ENCODE data around the gene FNDC3B. TPM values are rescaled to one million over a fixed set of nuclear protein-coding genes. Genes with fewer than 3 reads are reported as not detected.

FNDC3B gene
- total RNA-seq, 4 donors from 2014 or later = 131 to 179 (median 170) TPM

- TF ChIP-seq CTCF (IDR thresholded peaks at IDR 0.05; ENCODE audit: low read depth) = no peak
Measured at GRCh38 chr3:172402892-172403643, 363.7 kb downstream of the FNDC3B start.

GRCh38 chr3:172404237-172404962 is 365.0 kb downstream of the FNDC3B start:
- no peak for TF ChIP-seq CTCF (IDR thresholded peaks at IDR 0.05; ENCODE audit: low read depth)

- no peak for TF ChIP-seq CTCF (IDR thresholded peaks at IDR 0.05; ENCODE audit: low read depth)
Measured at GRCh38 chr3:172405914-172406313, 366.5 kb downstream of the FNDC3B start.

DNA sequence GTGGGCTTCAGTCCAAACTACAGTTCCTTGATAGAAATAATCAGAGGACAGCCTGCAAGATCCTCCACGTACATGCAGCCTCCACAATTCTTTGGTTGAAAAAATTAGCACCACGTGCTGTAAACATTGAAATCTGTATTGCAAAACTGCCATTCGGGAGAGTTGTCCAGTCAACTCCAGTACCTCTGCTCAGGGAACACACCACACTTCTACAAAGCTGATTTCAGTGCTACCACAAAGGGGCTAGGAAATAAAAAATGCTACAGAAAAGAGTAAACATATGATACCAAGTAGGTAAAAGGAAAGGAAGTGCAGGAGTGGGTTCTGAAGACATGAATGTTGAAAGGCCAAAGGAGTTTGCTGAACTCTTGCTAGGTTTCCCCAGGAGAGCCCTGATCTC is 368.5 kb downstream of the FNDC3B start:
- no peak for TF ChIP-seq CTCF (IDR thresholded peaks at IDR 0.05; ENCODE audit: low read depth)

GRCh38 chr3:172410702-172411477 is 371.5 kb downstream of the FNDC3B start:
- no peak for TF ChIP-seq CTCF (IDR thresholded peaks at IDR 0.05; ENCODE audit: low read depth)

DNA sequence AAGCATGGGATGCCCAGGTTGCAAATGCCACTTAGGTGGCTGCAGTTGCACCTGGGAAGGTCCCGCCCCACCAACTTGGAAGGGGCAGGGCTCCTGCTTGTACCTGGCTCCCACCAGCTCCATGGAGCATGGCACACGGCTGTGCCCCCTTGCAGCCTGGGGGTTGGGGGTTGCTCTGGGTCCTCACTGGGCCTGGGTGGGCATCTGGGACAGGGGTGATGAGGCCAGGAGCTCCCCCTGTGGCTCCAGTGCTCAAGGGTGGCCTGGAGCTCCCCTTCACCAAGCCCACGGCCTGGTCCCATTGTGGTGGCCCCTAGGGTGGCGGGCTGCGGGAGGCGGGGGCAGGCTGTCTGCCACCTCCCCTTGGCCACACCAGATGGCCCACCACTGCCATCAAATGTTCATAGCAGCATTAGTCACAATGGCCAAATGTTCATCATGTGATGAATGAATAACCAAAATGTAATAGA is 372.1 kb downstream of the FNDC3B start:
- no peak for TF ChIP-seq CTCF (IDR thresholded peaks at IDR 0.05; ENCODE audit: low read depth)

DNA sequence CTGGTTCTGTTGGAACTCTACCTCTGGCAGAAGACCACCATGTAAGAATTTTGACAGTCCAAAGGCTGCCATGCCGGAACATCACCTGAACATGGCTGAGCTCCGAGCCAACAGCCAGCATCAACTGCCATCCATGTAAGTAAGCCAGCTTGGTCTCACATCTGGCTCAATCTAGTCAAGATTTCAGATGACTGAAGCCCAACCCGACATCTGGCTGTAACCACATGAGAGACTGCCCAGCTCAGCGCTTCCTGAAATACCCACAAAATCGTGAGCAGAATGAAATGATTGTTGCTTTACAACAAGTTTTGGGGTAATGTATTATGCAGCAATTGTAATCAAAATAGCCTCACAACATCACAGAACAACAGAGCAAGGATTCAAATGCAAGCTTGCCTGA is 375.9 kb downstream of the FNDC3B start:
- TF ChIP-seq CTCF (IDR thresholded peaks at IDR 0.05; ENCODE audit: low read depth) = no peak
